GM18502 (cell line): Measurements from ENCODE around the gene FREM3.
"Not testable (repeated sequence)": the region's sequence is repeated elsewhere in the genome, so short reads cannot be mapped to it uniquely, and the experiment has no call there.

ENCODE experiments used
- ATAC-seq: cut with Tn5 transposase; IDR thresholded peaks from one replicate; pipeline ENCODE4 v1.9.1; 2021; ENCODE audit warnings: mild to moderate bottlenecking; ENCODE audit not compliant: unreplicated experiment, poor library complexity

FREM3 gene

DNA sequence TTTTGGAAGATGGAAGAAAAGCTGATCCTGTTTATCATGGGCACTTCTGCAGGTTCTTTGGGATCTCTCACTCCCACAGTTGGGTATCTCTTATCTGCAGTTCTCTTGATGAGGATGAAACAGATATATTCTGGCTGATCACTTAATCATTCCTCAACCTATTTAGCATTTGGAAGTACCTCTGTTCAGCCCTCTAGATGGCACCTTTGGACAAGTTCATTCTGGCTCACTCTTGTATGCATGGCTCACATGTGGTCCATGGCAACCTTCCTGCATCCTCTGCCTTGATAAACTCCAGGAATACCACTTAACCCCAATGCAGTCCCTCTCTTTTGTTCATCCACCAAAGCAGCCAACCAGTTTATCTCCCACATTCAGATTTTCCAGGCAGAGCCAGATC is 112.8 kb downstream of the FREM3 start:
- no peak for ATAC-seq

DNA sequence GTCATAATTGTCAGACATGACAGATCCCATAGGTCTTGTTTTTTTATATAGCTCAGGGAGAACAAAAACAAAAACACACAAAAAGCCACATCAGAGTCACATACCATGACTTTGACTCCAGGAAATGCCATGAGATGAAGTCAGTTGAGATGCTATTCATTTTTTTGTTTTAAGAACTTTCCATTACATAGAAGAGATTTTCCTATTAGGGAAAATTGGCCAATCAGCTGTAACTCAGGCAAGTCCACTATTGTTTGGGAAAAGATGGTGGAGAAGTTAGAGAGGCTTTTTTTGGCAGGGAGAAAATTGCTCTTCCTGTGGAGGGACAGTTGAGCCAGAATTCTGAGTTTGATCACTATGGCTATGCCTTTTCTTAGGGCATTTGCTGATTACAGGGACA is 114.4 kb downstream of the FREM3 start:
- no peak for ATAC-seq

DNA sequence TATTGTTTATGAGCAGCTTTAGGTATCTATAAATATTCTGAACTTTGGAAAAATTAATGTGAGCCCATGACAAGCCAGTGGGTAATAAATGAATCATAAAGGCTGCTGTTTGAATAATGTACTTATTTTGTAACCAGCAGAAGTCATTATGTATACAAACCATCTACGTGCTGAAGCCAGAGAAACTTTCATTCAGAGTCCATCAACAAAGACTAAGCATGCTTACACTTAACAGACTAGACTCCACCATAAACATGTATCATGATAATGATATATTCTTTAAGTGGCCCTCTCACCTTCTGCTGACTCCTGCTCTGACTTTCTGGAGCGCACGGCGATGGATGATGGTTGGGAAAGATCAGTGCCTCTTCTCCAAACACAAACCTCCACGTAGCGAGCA is 114.9 kb downstream of the FREM3 start:
- no peak for ATAC-seq

DNA sequence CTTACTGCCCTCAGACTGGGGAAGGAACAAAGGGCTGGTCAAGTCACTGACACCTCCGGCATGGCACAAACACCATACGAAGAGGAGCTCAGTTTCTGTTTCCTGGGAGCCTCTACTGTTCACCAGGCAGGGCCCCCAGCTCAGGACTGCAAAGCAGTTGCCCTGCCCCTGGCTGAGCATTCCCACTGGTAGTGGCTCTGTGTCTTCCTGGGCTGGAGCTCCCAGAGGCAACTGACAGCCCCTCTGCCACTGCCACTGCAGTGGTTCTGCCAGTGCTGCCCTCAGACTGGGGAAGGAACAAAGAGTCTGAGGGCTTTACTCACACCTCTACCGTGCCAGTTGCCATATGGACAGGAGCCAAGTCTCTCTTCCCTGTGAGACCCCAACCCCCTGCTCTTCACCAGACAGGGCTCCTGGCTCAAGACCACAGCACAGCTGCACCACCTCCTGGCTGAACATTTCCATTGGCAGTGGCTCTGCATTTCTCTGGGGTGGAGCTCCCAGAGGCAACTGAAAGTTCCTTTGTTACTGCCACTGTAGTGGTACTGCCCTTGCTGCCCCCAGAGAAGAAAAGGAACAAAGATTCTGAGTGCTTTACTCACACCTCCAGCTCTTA is 119.0 kb downstream of the FREM3 start:
- ATAC-seq: no peak

DNA sequence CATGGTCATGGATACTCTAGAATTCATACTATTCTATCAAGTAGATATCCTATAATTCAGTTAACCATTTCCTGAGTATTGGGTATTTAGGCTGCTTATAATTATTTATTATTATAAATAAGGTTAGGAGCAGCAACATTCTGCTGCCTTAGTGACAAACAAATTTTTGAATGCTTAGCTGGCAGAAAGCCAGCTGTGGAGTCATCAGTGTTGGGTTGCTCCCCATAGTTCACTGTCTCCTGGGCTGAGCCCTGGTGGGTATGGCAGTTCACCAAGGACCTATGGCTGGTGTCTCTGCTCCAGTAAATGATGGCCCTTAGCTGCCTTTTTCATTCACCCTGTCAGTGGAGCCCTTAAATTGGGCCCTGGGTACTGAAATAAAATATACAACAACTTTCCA is 125.1 kb downstream of the FREM3 start:
- no peak for ATAC-seq

DNA sequence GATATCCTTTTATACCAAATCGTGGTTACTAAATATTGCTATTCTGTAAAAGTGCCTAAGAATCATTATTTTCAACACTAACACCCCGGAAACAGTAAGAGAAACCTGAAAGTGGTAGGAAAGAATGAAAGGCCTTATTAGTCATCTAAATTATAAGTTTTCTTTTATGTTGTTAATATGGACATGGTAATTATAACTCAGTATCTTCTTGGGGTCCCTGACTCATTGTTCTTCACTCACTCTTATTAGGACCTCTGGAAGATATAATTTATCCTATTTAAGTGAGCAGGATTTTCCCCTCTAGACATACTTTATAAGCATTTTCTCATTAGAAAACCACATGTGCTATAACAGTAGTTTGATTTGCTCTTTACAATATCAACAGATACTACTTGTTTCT is 136.0 kb downstream of the FREM3 start:
- ATAC-seq: no peak

DNA sequence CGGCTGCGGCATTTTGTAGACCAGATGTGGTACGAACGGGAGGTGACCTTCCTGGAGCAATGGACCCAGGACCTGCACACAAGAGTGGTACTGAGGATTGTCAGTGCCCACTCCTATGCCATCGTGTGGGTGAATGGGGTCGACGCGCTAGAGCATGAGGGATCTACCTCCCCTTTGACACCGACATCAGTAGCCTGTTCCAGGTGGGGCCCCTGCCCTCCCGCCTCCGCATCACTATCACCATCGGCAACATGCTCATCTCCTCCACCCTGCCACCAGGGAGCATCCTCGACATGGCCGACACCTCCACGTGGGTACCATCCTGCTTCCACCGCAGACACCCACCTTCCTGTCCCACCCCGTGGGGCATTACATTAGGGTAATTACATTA is 140.7 kb downstream of the FREM3 start:
- no peak for ATAC-seq

DNA sequence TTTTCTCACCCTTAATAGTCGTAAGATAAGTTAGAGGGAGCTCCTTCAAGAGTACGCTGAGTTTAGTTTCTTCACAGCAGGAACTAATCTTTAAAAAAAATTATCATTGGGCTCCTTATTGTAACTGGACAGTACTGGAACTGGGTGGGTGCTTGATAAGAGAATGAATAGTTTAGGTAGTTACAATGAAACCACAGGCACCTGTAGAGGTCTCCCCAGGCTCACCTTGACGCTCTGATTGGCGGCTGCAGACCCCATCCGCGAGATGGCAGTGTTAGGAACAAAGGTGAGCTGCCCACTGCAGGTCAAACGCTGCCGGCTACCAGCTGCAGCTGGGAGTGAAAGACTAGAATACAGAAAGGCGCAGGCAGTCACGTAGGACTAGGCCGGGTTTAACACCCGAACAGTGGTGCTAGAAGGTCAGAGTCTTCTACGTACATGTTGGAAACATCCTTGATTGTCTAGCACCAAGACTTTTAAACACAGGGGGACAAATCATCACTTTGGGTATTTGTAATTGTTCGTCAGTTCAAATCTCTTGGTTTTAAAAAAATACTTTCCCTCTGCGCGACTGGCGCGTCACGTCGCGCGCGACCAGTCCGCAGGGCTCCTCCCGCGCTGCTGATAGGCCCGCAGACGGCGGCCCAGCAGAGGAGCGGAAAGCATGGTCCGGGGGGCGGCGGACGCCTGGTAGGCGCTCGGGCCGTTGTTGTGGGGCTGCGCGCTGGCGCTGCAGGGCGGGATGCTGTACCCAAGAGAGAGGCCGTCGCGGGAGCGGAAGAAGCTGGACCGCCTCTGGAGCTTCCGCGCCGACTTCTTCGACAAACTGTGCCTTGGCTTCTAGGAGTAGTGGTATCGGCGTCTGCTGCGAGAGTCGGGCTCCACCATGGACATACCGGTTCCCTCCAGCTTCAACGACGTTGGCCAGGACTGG is 141.4 kb downstream of the FREM3 start:
- ATAC-seq: peak; percentile 85

DNA sequence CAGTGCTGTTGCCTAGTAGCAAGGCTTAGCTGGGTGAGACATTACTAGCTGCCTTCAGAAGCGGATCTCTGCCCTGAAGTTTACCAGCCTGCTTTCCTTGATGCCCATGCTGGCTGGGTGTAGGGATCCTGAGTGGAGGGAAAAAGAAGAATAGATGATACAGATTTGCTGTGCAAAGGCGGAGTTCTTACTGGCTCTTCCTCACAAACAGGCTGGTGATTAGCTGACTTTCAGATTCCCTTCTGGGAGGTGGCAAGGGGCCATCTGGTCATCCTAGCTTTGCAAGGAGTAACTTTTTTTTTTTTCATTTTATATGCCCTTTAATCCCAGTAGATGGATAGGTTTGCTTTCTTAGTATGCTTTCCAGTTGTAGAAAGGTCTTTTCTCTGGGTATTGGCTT is 142.2 kb downstream of the FREM3 start:
- no peak for ATAC-seq

DNA sequence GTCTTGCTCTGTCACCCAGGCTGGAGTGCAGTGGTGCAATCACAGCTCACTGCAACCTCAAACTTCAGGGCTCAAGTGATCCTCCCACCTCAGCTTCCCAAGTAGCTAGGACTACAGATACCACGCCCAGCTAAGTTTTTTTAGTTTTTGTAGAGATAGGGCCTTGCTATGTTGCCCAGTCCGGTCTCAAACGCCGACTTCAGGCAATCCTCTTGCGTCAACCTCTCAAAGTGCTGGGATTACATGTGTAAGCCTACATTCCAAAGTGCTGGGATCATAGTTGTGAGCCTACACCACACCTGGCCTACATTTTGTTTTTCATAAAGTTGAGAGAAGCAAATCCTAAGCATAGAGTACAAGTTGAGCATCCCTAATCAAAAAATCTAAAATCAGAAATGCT is 144.8 kb downstream of the FREM3 start:
- ATAC-seq: no peak

DNA sequence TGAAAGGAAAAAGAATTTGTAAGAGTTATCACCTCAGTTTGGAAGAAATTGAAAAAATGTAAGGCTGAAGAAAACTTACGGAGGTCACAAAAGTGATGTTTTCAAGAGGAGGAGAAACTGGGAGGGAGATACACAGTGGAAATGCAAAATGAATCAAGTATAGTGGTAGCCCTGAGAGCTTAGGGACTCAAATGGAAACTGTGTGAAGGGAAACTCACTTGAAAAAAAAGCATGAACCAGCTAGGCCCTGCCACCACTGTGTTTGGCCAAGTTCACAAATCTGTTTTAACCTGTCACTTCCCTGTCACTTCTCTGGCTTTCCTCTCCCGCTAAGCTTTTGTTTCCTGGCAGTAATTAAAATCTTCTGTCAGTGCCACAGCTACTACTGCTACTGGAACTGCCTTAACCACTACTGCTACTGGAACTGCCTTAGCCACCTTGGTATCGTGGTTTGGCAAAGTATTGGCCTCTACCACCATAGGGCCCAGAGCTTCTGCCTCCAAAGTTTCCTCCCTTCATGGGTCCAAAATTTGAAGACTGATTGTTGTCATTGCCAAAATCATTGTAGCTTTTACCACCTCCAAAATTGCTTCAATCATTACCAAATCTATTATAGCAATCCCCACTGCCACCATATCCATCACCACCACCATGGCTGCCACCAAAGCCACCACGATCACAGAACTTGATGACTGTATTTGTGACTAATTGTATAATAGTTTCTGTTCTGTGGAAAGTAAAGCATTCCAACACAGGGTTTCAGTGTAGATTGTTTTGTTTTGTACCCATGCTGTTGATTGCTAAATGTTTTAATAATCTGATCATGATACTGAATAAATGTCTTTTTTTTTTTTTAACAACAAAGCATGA is 145.5 kb downstream of the FREM3 start:
- ATAC-seq: peak; percentile 78

DNA sequence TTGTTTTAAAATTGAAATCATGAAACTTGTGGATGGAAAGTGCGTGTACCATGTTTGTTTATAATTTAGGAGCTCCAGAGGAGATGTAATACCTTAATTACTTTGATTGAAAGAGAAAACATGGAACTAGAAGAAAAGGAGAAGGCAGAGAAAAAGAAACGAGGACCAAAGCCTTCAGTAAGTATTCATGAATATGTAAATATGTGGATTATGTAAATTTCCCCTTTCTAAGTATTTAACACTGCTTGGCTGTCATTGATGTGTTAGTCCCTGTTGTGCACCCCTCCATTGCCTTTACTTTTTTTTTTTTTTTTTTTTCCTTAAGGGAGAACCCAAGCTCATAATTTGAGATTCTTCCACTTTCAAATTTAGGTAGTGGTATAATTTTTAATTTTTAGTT is 150.5 kb downstream of the FREM3 start:
- no peak for ATAC-seq

DNA sequence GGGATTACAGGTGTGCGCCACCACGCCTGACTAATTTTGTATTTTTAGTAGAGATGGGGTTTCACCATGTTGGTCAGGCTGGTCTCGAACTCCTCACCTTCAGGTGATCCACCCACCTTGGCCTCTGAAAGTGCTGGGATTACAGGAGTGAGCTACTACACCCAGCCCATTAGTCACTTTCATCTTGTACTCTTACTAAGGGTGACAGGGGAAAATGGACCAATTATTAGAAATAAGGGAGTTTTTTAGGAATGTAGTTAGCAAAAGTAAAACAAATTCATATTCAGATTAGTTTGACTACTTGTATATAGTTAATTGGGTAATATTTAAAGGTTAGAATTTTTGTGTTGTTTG is 160.8 kb downstream of the FREM3 start:
- ATAC-seq: no peak

DNA sequence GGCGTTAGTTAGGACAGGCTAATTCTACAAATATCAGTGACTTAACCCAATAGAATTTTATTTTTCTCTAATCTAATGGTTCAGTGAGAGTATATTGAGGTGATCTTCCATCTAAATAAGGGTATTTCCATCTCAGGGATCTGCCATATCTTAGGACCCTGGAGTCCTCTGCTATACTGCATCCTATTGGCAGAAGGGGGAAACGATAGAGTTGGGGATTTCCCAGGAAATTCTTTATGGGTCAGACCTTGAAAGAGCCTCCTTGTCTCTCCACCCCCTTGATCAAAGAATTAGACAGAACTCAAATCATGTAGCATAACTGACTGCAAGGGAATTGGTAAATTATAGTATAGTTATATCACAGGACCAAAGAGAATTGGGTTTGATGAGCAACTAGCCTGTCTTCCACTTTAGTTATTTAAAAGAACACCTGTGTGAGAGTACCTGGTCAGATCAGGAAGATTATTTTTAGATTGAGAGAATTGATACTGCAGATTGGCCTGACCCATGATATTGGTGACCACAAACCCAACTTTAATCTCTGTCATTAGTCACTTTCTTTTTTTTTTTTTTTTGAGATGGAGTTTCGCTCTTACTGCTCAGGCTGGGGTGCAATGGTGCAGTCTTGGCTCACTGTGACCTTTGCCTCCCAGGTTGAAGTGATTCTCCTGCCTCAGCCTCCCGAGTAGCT is 161.4 kb downstream of the FREM3 start:
- peak; percentile 60 for ATAC-seq

DNA sequence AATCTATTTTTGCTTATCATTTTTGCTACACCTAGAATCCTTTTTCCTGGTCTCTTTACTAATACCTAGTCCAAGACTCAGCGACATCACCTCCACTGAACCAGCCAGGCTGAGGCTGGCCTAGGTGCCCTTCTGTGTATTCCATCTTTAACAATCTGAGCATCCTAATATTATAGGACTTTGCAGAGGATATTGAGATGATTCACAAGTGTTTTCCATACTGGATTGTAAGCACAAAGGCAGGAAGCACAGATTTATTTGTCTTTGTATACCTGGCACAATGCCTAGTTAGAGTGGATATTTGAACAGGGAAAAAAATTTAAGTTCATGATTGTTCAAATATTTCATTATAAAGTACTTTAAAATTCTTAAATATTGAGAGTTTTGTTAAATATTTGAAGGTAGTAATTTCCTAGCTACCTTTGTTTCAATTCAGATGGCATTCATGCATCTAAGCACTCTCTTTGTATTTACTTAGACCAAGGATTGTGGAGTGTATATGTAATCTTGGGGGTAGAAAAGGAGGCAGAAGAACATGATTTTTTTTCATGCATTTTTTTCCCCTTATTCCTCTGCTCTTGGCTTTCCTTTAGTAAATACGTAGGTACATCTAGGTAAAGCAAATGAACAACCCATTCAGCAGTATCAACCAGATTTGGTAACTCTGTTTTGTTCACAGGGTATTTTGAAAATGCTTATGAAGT is 168.5 kb downstream of the FREM3 start:
- no peak for ATAC-seq

DNA sequence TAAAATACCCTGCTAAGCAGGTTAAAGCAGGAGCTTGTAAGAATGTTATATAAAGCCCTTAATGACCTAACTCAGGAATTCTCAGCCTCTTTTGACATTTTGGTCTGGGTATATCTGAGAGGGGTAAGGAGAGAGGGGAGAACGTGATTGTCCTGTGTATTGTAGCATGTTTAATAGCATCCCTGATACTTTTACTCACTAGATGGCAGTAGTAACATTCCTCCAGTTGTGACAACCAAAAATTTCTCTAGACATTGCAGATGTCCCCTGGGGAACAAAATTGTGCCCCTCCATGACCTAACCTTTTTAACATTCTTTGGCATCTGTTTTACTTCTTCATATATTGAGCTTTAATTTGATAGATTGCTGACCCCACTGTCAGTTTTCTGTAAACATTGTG is 169.1 kb downstream of the FREM3 start:
- peak; percentile 59 for ATAC-seq

DNA sequence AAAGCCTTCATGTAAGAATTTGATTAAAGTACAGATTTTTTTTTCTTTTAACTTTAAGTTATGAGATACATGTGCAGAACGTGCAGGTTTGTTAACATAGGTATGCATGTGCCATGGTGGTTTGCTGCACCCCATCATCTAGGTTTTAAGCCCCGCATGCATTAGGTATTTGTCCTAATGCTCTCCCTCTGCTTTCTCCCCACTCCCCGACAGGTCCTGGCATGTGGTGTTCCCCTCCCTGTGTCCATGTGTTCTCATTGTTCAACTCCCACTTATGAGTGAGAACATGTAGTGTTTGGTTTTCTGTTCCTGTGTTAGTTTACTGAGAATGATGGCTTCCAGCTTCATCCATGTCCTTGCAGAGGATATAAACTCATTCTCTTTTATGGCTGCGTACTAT is 172.4 kb downstream of the FREM3 start:
- ATAC-seq: not testable (repeated sequence)
